ENCODE measurements around the gene KIAA0408. TPM values are rescaled to one million over a fixed set of nuclear protein-coding genes. Genes with fewer than 3 reads are reported as not detected.
"Not testable (repeated sequence)": the region's sequence is repeated elsewhere in the genome, so short reads cannot be mapped to it uniquely, and the experiment has no call there.

KIAA0408 gene
- total RNA-seq, 1 experiment from 2014 or later, result not detected

DNA sequence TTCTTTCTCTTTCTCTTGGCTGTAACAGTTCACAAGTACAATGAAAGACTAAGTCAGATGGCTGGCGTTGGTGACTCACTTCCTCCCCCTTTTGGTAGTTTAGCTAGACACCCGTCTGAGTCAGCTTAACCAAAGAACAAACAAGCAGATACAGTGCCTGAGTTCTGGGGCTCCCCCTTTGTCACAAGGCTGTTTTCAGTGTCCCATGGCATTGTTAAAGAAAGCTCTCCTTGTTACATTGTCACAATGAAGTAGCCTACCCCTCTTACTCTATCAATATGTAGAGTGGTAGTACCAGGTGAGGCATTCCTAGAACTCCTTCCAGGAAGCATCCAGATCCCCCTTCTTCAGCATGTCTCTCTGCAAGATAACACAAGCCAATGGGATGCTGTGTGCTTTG lies 38.6 kb downstream of the KIAA0408 start:
- ChIA-PET POLR2A (ENCODE audit: unreplicated experiment) (no interaction called here), CTCF (interaction anchor here (0.6 to 1.7 kb wide), 2 partner anchors 117 to 188 kb away, joined by 4 to 9 read pairs; no protein-coding TSS in a partner anchor)
- BruUV-seq (replicated peaks), result no TSS peak
- Histone ChIP-seq H3K9me2 (ENCODE audit: insufficient read depth) (no peaks in the 10 kb centered on the region), H3K36me3 (ENCODE audit: low read depth) (no peaks in the 10 kb centered on the region), H2AFZ (0 out of 2 replicates have a peak overlapping the region, but pooled peaks have one; percentile 1), H3K4me2 (peak overlapping the region; percentile 11; the same call in 1 of the 2 replicates), H4K20me1 (ENCODE audit: insufficient read depth) (no peaks in the 10 kb centered on the region), H3K4me1 (replicated peaks; ENCODE audit: insufficient read depth) (peaks cover 11% of the 10 kb centered on the region), H3F3A (ENCODE audit: insufficient read depth, low read depth) (no peaks in the 10 kb centered on the region), H3K27ac (no peak overlapping the region), H3K79me2 (ENCODE audit: low read depth) (no peaks in the 10 kb centered on the region), H3K4me3 (no peak overlapping the region), H3K9me3 (ENCODE audit: insufficient read depth, low read depth) (no peaks in the 10 kb centered on the region), H3K27me3 (ENCODE audit: insufficient read depth, low read depth) (no peaks in the 10 kb centered on the region)
- peak; percentile 56 to 89 for DNase-seq
- intact Hi-C loops (cut with micrococcal nuclease; ENCODE audit: unreplicated experiment), result loop anchor here (2.0 to 5.0 kb wide), 2 partner anchors 93 to 118 kb away; no protein-coding TSS in a partner anchor
- TF ChIP-seq, protein P1, sequence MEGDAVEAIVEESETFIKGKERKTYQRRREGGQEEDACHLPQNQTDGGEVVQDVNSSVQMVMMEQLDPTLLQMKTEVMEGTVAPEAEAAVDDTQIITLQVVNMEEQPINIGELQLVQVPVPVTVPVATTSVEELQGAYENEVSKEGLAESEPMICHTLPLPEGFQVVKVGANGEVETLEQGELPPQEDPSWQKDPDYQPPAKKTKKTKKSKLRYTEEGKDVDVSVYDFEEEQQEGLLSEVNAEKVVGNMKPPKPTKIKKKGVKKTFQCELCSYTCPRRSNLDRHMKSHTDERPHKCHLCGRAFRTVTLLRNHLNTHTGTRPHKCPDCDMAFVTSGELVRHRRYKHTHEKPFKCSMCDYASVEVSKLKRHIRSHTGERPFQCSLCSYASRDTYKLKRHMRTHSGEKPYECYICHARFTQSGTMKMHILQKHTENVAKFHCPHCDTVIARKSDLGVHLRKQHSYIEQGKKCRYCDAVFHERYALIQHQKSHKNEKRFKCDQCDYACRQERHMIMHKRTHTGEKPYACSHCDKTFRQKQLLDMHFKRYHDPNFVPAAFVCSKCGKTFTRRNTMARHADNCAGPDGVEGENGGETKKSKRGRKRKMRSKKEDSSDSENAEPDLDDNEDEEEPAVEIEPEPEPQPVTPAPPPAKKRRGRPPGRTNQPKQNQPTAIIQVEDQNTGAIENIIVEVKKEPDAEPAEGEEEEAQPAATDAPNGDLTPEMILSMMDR (conservative IDR thresholded peaks at IDR 0.05), result peak; percentile 66; the same call in 1 of the 2 replicates
- TF ChIP-seq EZH2 (IDR thresholded peaks at IDR 0.05; ENCODE audit: low read depth), result no peak

- Histone ChIP-seq H3K9me3 (ENCODE audit: insufficient read depth, low read depth) (0 out of 2 replicates have a peak, but pooled peaks cover 4% of the 10 kb centered on the region), H3K27me3 (ENCODE audit: insufficient read depth, low read depth) (no peaks in the 10 kb centered on the region), H4K20me1 (ENCODE audit: insufficient read depth) (no peaks in the 10 kb centered on the region), H3F3A (ENCODE audit: insufficient read depth, low read depth) (no peaks in the 10 kb centered on the region), H3K4me2 (no peak overlapping the region), H3K9me2 (ENCODE audit: insufficient read depth) (no peaks in the 10 kb centered on the region), H3K79me2 (ENCODE audit: low read depth) (no peaks in the 10 kb centered on the region), H3K4me1 (replicated peaks; ENCODE audit: insufficient read depth) (no peaks in the 10 kb centered on the region; the same call in 1 of the 2 replicates), H3K4me3 (no peak overlapping the region), H3K27ac (no peak overlapping the region), H2AFZ (no peak overlapping the region), H3K36me3 (ENCODE audit: low read depth) (no peaks in the 10 kb centered on the region)
- no TSS peak for BruUV-seq (replicated peaks)
- no peak for DNase-seq
- TF ChIP-seq, protein P1 (conservative IDR thresholded peaks at IDR 0.05), result no peak
- no peak for TF ChIP-seq EZH2 (IDR thresholded peaks at IDR 0.05; ENCODE audit: low read depth)
- intact Hi-C loops (cut with micrococcal nuclease; ENCODE audit: unreplicated experiment), result no loop called here
- ChIA-PET CTCF (no interaction called here), POLR2A (ENCODE audit: unreplicated experiment) (no interaction called here)
These were observed 44.1 kb downstream of the KIAA0408 start for GRCh38 chr6:127415096-127415495.

- H3K9me3 ChIP-seq (ENCODE audit: insufficient read depth, low read depth); H3K9me2 ChIP-seq (ENCODE audit: insufficient read depth); H3F3A ChIP-seq (ENCODE audit: insufficient read depth, low read depth); DNase-seq; H4K20me1 ChIP-seq (ENCODE audit: insufficient read depth); H2AFZ ChIP-seq; H3K27ac ChIP-seq; H3K4me2 ChIP-seq; BruUV-seq (replicated peaks); H3K4me1 ChIP-seq (replicated peaks; ENCODE audit: insufficient read depth); intact Hi-C loops (cut with micrococcal nuclease; ENCODE audit: unreplicated experiment); H3K79me2 ChIP-seq (ENCODE audit: low read depth); H3K36me3 ChIP-seq (ENCODE audit: low read depth); H3K27me3 ChIP-seq (ENCODE audit: insufficient read depth, low read depth); H3K4me3 ChIP-seq: not testable (repeated sequence)
- CTCF ChIA-PET, result interaction anchor here (0.6 to 0.7 kb wide), 2 partner anchors 10 to 27 kb away, joined by 3 to 8 read pairs; no protein-coding TSS in a partner anchor
- POLR2A ChIA-PET (ENCODE audit: unreplicated experiment), result interaction anchor here (0.5 to 0.8 kb wide), 2 partner anchors 15 to 1347 kb away, joined by 3 read pairs; no protein-coding TSS in a partner anchor
These were observed 46.1 kb downstream of the KIAA0408 start for GRCh38 chr6:127413123-127413522.

GRCh38 chr6:127412016-127412415 lies 47.2 kb downstream of the KIAA0408 start:
- BruUV-seq (replicated peaks); H3K79me2 ChIP-seq (ENCODE audit: low read depth); H3K9me3 ChIP-seq (ENCODE audit: insufficient read depth, low read depth); H3K4me3 ChIP-seq; POLR2A ChIA-PET (ENCODE audit: unreplicated experiment); intact Hi-C loops (cut with micrococcal nuclease; ENCODE audit: unreplicated experiment); H3K27me3 ChIP-seq (ENCODE audit: insufficient read depth, low read depth); H3K9me2 ChIP-seq (ENCODE audit: insufficient read depth); H3K4me2 ChIP-seq; H3K4me1 ChIP-seq (replicated peaks; ENCODE audit: insufficient read depth); H2AFZ ChIP-seq; H4K20me1 ChIP-seq (ENCODE audit: insufficient read depth); H3F3A ChIP-seq (ENCODE audit: insufficient read depth, low read depth); DNase-seq; H3K27ac ChIP-seq; H3K36me3 ChIP-seq (ENCODE audit: low read depth); CTCF ChIA-PET: not testable (repeated sequence)

Other genes with a start within 250 kb of the KIAA0408 start
- gene RNF146, start 192.5 kb downstream of the KIAA0408 start, total RNA-seq (2021), result 26.0 and 28.6 TPM in 2 replicates
- gene ECHDC1, start 115.8 kb downstream of the KIAA0408 start, total RNA-seq (2021), result 50.4 and 51.4 TPM in 2 replicates
- gene C6orf58, start 117.8 kb upstream of the KIAA0408 start, total RNA-seq (2021), result not detected in 2 replicates